ENCODE data around the gene KERA. TPM values are rescaled to one million over a fixed set of nuclear protein-coding genes. Genes with fewer than 3 reads are reported as not detected.

Gene KERA
- total and polyA plus RNA-seq, 12 donors = not detected

- Histone ChIP-seq H3K27ac (no peak overlapping the region), H3K36me3 (replicated peaks in 1 of 2) (no peaks in the 10 kb centered on the region), H3K27me3 (no peaks in the 10 kb centered on the region), H3K9me3 (replicated peaks in 1 of 3) (no peaks in the 10 kb centered on the region), H3K4me1 (replicated peaks in 1 of 2) (no peaks in the 10 kb centered on the region), H3K4me3 (no peak overlapping the region)
- TF ChIP-seq CTCF (IDR thresholded peaks at IDR 0.05) (no peak), POLR2A (IDR thresholded peaks at IDR 0.05) (no peak)
- intact Hi-C loops (cut with DNase I) = no loop called here
- 53 to 71% (median 65%) methylated on average over 2 of the region's 2 CpGs for WGBS, 4 donors
- no peak for DNase-seq
Observed at GRCh38 chr12:91007531-91008290, 50.1 kb downstream of the KERA start.

GRCh38 chr12:91004872-91005271 lies 53.0 kb downstream of the KERA start, which contains the start of gene EPYC:
EPYC (minus strand) TSS chr12:91004972; CDS start chr12:91002565, 2,407 bp downstream.
- H3K36me3 ChIP-seq (replicated peaks in 1 of 2) = no peaks in the 10 kb centered on the region
- no peak within 1 kb of the TSS for H3K4me3 ChIP-seq
- H3K4me1 ChIP-seq (replicated peaks in 1 of 2) = no peaks in the 10 kb centered on the region
- TF ChIP-seq POLR2A (IDR thresholded peaks at IDR 0.05) = no peak
- H3K27me3 ChIP-seq = no peaks in the 10 kb centered on the region
- H3K9me3 ChIP-seq (replicated peaks in 1 of 3) = no peaks in the 10 kb centered on the region
- no peak for DNase-seq
- H3K27ac ChIP-seq = no peak within 1 kb of the TSS
- intact Hi-C loops (cut with DNase I) = no loop called here

GRCh38 chr12:91003737-91004136 lies 54.1 kb downstream of the KERA start:
- Histone ChIP-seq H3K36me3 (replicated peaks in 1 of 2) (no peaks in the 10 kb centered on the region), H3K4me3 (no peak overlapping the region), H3K27me3 (no peaks in the 10 kb centered on the region), H3K9me3 (replicated peaks in 1 of 3) (no peaks in the 10 kb centered on the region), H3K27ac (no peak overlapping the region), H3K4me1 (replicated peaks in 1 of 2) (no peaks in the 10 kb centered on the region)
- DNase-seq = no peak
- no peak for TF ChIP-seq CTCF (IDR thresholded peaks at IDR 0.05)
- intact Hi-C loops (cut with DNase I) = no loop called here

- H3K36me3 ChIP-seq (replicated peaks in 1 of 2) = no peaks in the 10 kb centered on the region
- 29 to 38% (median 33%) methylated on average over 1 of the region's 1 CpG for WGBS, 4 donors
Observed at GRCh38 chr12:91001306-91001705, 56.5 kb downstream of the KERA start.

More at GRCh38 chr12:91001306-91001705, 56.5 kb downstream of the KERA start:
- no peak overlapping the region for H3K27ac ChIP-seq
- intact Hi-C loops (cut with DNase I) = no loop called here
- TF ChIP-seq CTCF (IDR thresholded peaks at IDR 0.05) (no peak), POLR2A (IDR thresholded peaks at IDR 0.05) (no peak)
- H3K27me3 ChIP-seq = no peaks in the 10 kb centered on the region
- H3K9me3 ChIP-seq (replicated peaks in 1 of 3) = no peaks in the 10 kb centered on the region
- no peak overlapping the region for H3K4me3 ChIP-seq
- DNase-seq = no peak
- no peaks in the 10 kb centered on the region for H3K4me1 ChIP-seq (replicated peaks in 1 of 2)

Other genes starting within 250 kb of the KERA start
- not detected for gene CCER1, start 102.8 kb downstream of the KERA start, total RNA-seq
- not detected for gene CCER1, start 102.8 kb downstream of the KERA start, polyA plus RNA-seq
- under 1 TPM in 1 of 9 donors, not detected in 8; 0.78 TPM for gene EPYC, start 53.1 kb downstream of the KERA start, total RNA-seq
- gene EPYC, start 53.1 kb downstream of the KERA start, polyA plus RNA-seq = not detected
- 1,000 to 10,000 TPM in 1 of 9 donors, 100 to 1,000 TPM in 7, 10 to 100 TPM in 1; 68.2 to 1,150 (median 400) TPM for gene LUM, start 53.5 kb upstream of the KERA start, total RNA-seq
- gene LUM, start 53.5 kb upstream of the KERA start, polyA plus RNA-seq = 100 to 1,000 TPM; 114 to 448 (median 333) TPM
- 1,000 to 10,000 TPM in 5 of 9 donors, 100 to 1,000 TPM in 4; 234 to 2,358 (median 1,209) TPM for gene DCN, start 124.8 kb upstream of the KERA start, total RNA-seq
- gene DCN, start 124.8 kb upstream of the KERA start, polyA plus RNA-seq = 100 to 1,000 TPM; 491 to 572 (median 508) TPM